ENCODE results near the gene FHIT.

GRCh38 chr3:60095930-60096329 lies 1155.3 kb downstream of the FHIT start:
- TF ChIP-seq YY1 (IDR thresholded peaks at IDR 0.05; ENCODE audit: insufficient read depth, insufficient read length) (no peak), ZNF274 (IDR thresholded peaks at IDR 0.05; ENCODE audit: low read depth, low read length) (no peak), SUZ12 (IDR thresholded peaks at IDR 0.05; ENCODE audit: extremely low read depth, insufficient read depth, insufficient read length) (no peak)
